COLO668 (cell line): ENCODE data around the gene GYPC.
"Not testable (repeated sequence)": the region's sequence is repeated elsewhere in the genome, so short reads cannot be mapped to it uniquely, and the experiment has no call there.

ENCODE experiments used
- DNase-seq: peaks from one replicate; lab custom pipeline; 2025; ENCODE audit not compliant: unreplicated experiment; lab: John Stamatoyannopoulos, UW

The GYPC gene, protein sequence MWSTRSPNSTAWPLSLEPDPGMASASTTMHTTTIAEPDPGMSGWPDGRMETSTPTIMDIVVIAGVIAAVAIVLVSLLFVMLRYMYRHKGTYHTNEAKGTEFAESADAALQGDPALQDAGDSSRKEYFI

DNA sequence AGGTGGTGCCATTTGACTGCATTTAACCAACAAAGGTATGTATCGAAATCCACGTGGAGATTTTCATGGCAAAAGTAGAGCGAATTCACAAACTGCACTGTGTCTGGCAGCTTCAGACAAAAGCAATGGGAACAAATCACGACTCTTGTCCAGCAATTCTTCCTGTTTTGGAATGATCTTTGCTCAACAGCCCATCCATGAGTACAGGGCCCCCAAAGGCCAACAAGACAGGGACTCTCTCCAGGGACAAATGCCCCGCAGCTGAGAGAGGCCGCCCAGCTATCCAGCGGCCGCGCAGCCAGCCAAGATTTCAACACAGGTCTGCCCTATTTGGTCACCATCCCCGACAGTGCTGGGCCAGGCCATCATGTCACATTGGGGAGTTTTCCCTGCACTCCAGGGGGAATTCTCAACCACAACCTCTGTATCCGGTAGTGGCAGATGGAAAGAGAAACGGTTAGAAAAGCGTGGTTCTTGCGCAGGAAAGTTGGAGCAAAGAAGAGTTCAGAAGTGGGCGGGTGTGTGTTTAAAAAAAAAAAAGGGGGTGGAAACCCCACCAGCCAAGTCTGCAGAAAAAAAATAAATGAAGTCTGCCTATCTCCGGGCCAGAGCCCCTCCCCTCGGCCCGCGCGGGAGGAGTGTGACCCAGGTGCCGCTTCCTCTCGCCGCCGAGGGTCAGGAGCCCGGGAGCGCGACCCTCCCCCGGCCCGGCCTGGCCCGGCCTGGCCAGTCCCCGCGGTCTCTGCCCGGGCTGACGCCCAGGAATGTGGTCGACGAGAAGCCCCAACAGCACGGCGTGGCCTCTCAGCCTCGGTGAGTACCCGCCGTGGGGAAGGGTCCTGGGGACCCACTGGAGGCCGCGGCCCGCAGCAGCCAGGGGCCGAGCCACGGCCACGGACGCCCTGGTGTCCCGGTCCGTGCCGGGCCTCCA, at the start of gene GYPC:
Gene GYPC (plus strand): TSS at position 659 of the 931 bp plus-strand sequence. CDS start 106 bp downstream, at position 765.
- no peak for DNase-seq

DNA sequence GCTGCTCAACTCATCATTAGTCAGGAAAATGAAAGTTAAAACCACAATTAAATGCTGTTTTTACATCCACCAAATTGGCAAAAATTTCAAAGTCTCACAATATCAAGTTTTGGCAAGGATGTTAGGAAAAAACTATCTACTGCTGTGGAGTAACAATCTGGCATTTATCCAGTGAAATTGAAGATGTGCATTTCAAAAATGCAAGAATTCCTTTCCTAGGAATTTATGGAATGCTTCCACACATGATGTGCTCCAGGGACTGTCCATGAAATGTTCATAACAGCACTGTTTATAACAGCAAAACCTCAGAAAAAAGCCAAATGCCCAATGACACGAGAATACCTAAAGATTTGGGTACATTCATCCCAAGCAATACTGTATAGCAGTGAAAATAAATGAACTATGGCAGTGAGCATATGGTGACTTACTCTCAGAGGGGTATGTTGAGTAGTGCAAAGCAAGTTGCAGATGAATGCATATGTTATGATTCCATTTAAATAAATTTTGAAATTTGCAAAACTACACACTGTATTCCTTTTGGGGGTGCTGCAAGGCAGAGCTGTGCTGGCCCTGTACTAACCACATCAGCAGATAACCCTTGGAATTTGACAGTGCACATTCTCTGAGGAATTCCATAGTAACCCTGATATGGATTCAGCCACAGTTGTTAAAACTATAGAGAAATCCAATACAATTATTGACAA, 41.3 kb upstream of the GYPC start:
- DNase-seq = no peak

DNA sequence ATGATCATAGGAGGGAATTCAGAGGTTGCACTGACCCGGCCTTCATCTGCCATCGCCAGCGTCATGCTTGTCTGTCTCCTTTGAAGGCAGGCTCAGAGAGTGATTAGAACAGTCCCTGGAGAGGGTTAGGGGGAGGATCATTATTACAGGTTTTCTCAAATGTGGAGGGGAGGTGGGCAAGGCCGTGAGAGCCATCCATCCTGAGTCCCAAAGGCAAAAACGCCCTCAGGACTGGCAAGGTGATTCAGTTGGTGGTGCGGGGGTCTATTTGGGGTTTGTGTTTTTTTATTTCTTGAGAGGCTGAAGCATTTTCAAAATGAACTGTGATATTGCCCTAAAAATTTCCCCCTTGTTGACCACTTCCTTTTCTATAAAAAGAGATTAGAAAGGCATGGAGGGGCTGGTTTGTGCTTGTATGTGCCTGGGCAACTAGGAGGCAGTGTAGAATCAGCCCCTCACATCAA, 39.3 kb upstream of the GYPC start:
- no peak for DNase-seq

DNA sequence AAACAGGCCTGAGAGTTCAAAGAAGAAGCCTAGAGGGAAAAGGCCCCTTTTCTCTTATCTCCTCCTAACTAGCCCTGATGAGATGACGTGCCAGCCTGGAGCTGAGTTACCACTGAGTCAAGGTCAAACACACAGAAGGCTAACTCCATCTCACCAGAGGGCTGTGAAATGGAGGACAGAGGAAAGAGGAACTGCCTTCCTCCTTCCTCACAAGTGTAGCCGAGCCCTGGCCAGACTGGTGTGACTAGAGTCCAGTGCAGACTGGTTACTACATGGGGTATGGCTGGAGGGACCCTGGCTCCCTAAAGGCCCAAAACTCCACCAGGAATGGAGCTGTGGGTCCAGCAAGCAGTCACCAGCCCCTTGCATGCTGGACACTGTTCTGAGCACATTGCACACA, 35.7 kb upstream of the GYPC start:
- DNase-seq = no peak

DNA sequence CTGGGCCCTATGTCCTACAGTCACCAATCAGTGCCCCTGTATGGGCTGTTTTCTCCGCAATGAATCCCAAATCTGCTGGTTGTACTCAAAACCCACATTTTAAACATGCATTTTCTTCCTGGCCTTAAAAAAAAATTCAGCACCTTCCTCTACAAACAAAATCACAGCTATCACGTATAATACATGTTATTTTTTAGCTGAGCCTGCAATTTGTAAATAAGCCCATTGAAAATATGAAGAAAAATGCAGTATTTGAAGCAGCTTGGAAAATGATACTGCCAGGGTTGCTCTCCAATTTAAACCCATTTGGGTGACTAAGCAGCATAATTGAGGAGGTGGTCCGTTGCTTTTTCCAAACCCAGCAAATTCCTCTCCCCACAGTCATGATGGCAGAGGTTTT, 33.0 kb upstream of the GYPC start:
- no peak for DNase-seq

DNA sequence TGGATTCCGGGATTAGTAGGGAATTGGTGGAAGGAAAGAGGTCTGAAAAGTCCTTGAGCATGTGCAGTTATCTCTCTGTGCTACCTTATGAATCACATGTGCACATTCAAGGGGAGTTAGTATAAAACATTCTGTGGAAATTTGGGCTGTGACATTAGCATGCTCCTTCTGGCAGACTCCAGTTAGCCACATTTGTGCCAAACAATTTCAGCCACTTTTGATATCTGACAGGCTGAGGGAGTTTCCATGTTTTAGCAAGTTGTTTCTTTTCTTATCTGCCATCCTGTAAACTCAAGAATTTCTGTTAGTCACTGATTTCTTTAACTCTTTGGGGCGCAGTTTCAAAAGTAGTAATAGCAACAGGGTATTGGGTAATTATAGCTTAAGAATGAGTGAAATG, 28.3 kb upstream of the GYPC start:
- DNase-seq = no peak

DNA sequence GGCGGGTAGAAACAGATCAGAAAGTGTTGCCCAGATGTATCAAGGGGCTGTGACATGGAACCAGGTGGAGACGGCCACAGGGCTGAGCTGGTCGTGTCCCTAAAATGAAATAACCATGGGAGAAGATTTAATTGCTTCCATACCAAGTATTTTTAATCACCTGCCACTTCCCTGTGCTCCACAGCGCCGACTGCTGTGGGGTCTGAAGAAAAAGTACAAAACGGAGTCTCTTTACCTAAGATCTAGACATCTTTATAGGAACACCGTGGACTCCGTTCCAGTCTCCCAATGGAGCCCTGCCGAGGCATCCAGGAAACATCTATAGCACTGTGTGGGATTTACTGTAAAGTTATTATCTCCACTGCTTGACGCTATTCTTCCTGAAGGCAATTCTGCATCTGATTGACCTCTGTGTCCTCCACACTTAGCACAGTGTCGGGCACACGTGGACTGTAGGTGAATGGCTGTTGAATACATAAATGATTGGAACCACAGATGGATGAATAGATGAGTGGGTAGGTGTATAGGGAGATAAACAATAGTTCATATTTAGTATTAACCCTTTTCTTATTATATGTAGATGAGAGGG, 21.6 kb upstream of the GYPC start:
- DNase-seq = peak; percentile 35

DNA sequence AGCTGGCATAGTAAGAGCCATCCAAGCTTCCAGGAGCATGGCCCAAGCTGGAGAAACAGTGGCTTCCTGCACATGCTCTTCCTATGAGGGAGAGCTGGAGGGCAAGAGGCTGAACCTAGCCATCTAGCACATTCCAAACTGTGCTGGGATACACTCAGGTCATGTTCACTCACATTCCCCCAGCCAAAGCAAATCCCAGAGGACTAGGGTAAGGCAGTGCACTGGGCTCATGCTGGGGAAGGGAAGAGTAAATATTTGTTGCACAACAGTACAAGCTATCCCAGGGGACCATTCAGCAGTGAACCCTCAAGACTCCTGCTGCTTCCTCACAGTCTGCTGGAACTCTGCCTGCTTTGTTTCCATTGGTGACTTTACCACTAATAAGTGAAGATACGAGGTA, 20.7 kb upstream of the GYPC start:
- no peak for DNase-seq

DNA sequence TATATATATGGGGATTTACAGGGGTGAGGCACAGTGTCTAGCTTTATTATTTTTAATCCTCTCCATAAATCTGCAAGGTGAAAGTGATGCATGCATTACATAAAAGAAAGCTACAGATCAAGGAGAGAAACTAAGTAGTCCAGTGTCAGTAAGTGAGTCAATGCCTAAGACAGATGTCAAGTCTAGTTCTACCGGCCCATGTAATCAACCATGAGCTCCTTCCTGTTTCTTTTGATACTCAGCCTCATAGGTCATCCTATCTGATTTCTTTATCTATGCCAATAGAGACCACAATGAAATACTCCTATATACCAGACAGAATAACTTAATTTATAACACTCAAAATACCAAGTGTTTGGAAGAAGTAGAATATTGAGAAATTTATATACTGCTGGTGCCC, 20.2 kb upstream of the GYPC start:
- no peak for DNase-seq

DNA sequence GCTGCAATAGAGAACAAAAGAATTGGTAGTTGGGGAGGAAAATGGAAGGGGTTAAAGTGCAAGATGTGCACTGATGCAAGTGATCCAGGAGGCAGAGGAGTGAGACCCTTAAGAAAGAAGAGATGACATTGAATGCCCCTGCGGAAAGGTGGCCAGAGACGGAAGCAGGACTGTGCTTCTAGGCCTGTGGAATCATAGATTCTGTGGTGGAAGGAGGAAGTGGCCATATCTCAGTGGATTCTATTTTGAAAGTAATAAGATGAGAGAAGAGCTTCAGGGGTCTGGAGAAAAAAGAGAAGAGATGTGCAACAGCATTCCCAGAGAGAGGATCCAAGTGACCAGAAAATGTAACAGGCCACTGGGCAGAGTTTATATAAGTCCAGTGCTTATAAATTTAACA, 18.6 kb upstream of the GYPC start:
- no peak for DNase-seq

DNA sequence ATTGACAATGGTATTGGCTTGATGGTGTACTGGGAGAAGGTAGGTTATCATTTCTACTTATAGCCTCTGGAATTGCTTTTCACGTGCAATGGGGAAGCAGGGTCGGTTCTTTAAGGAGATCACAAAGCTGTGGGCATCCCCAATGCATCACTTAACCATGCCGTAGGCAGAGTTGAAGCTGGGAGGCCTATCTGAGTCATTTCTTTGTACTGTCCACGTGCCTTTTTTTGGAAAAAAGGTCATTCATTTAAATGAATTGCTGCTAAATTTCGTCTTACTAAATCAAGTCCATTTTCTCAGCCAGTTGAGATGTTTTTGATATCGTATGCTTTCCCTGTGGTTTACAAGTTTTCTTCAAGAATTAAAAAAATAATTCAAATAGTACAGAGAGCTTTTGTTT, 17.2 kb upstream of the GYPC start:
- DNase-seq = no peak

DNA sequence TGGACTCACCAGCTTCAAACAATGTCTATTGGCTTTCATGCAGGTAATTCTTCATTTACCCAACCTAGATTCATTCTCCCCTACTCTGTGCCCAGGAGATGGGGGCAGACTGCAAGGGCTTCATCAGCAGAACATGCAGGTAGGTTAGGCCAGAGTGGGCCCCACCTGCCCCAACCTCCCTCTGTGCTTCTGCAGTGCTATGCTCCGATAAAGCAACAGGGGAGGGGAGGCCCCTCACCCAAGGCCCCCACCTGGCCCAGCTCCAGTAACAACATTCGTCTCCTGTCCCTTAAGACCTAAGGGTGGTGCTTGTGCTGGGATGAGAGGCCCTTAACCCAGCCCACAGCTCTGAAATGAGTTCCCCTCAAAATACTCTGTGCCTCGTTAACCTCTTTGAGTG, 16.7 kb upstream of the GYPC start:
- no peak for DNase-seq

DNA sequence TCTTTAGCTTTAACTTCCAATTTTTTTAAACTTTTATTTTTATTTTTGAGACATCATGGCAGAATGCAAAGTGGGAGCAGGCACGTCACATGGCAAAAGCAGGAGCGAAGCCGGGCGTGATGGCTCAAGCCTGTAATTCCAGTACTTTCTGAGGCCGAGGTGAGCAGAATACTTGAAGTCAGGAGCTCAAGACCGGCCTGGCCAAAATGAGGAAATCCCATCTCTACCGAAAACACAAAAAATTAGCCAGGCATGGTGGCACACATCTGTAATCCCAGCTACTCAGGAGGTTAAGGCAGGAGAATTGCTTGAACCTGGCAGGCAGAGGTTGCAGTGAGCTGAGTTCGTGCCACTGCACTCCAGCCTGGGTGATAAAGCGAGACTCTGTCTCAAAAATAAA, 14.7 kb upstream of the GYPC start:
- DNase-seq = not testable (repeated sequence)

DNA sequence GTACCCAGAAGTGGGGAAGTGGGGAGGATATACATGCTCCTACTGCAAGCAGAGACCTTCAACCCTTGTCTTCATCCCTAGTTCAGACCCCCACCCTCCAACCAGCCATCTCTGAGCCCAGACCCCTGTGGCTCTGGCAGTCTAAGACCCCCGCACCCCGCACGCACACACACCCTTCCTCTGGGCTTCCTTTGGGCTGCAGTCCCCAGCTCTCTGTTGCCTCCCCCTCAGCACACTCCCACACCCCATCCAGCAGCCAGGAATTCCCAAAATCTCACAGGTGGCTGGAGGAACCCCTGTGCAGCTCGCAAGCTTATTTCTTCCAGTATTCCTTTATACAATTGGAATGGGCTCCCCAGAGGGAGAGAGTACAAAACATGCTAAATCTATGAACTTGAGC, 13.9 kb upstream of the GYPC start:
- no peak for DNase-seq

DNA sequence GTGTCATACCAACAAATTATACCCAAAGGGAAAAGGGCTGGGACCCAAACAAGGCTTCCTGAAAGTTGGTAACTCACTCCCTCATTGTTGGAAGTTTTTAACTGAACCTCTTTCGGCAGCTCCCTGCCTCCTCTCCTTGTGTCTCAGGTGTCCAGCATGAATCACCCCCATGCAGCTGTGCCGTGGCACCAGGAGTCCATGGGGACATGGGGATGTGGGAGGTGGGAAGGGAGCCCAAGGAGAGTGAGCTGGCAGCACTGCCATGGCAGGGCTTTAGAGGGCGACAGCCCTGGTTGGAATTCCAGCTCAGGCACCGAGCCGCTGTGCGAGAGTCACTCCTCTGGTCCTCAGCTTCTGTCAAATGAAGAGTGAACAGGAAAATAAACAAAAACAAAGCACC, 12.5 kb upstream of the GYPC start:
- no peak for DNase-seq

DNA sequence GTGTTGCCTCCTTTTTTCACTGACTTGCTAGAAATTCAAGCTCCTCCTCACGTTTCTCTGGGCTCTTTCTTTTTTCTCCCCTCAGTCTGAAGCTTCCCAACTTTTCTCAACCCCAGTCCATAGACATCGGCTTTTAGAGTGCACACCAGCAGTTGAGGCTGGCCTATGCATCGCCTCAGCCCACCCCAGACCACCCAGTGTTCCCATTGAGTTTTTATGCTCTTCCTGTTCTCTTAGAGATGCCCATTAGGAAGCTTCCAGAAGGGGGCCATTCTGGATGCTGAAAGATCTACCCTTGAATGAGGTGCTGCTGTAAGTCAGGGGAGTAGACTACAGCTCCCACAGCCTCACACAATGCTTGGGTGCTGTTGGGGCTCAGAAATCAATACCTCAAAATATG, 12.0 kb upstream of the GYPC start:
- no peak for DNase-seq

DNA sequence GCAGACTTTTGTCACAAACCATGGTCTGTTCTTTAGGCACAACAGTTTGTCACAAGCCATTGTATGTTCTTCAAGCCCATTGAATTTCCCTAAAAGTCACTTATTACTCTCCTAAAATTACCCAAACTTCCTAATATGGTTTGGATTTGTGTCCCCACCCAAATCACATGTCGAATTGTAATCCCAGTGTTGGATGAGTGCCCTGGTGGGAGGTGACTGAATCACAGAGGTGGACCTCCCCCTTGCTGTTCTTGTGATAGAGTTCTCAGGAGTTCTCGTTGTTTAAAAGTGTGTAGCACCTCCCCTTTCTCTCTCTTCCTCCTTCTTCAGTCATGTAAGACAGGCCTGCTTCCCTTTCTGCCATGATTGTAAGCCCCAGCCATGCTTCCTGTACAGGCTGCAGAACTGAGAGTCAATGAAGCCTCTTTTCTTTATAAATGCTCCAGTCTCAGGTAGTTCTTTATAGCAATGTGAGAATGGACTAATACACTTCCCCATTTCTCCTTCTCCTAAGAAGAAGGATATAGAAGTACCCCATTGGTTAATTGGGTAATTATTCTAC, 11.2 kb upstream of the GYPC start:
- DNase-seq = no peak

DNA sequence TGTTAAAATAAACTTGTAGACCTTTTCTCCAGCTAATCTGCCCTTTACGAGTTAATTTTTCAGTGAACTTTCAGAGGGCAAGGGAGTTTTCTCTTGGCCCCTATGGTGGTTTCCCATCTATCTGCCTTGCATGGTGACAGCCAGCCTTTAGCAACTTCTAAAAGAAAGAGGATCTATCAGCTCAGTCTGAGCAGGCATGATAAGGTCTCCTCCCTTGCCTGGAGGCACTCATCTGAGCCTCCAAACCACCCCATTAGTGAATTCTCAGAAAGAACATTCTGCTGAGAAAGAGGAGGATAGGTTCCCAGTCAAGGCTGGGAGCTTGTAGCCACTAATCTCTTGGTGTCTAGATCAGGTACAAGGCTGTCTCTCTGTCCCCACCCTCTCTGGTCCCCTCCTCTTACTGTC, 10.7 kb upstream of the GYPC start:
- DNase-seq = no peak

DNA sequence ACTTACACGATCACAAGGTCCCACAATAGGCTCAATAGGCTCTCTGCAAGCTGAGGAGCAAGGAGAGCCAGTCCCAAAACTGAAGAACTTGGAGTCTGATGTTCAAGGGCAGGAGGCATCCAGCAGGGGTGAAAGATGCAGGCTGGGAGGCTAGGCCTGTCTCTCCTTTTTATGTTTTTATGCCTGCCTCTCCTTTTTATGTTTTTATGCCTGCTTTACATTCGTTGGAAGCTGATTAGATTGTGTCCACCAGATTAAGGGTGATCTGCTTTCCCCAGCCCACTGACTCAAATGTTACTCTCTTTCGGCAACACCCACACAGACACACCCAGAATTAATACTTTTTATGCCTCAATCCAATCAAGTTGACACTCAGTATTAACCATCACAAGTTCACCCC, 9.9 kb upstream of the GYPC start:
- DNase-seq = no peak

DNA sequence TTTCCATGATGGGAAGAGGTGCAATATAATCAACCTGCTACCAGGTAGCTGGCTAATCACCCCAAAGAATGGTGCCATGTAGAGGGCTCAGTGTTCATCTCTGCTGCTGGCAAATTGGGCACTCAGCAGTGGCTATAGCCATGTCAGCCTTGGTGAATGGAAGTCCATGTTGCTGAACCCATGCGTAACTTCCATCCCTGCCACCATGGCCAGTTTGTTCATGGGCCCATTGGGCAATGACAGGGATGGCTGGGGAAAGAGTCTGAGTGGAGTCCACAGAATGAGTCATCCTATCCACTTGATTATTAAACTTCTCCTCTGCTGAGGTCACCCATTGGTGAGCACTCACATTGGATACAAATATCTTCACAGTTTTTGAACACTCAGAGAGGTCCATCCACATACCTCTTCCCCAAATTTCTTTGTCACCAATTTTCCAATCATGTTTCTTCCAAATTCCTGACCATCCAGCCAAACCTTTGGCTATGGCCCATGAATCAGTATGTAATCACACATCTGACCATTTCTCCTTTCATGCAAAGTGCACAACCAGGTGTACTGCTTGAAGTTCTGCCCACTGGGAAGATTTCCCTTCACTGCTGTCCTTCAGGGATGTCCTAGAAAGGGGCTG, 8.1 kb upstream of the GYPC start:
- not testable (repeated sequence) for DNase-seq

DNA sequence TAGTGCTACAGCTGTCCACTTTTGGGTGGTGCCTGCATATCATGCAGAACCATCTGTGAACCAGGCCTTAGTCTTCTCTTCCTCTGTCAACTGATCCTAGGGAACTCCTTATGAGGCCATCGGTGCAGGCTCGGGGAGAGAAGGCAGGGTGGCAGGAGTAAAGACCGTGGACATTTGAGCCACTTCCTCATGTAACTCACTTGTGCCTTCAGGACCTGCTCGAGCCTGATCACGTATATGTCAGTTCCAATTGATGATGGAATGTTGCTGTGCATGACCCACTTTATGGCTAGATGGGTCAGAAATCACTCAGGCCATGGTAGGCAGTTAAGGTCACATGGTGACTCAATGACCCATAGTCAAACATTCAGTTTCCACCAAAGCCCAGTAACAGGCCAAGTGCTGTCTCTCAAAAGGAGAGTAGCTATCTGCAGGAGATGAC, 7.6 kb upstream of the GYPC start:
- not testable (repeated sequence) for DNase-seq
